Ascending aorta (tissue), 2 donors: ENCODE data around the gene DAB1. TPM values are rescaled to one million over a fixed set of nuclear protein-coding genes. Genes with fewer than 3 reads are reported as not detected.

Experiments
- DNase-seq, 2 donors: peaks; one replicate each; pipeline ENCODE4 v3.0.0-alpha.2; 2019; ENCODE audit warnings: low spot score in 2 of 2
- H3K27ac ChIP-seq, 2 donors: fragments of 200-600 bp; sonication (generic); one replicate each; pipeline ENCODE4 v1.5.1; 2016 to 2017; ENCODE audit warnings: mild to moderate bottlenecking in 1 of 2
- H3K27me3 ChIP-seq: fragments of 200-600 bp; sonication (generic); one replicate; pipeline ENCODE4 v1.5.1; 2017
- H3K36me3 ChIP-seq, 2 donors: fragments of 200-600 bp; sonication (generic); one replicate each; pipeline ENCODE4 v1.5.1; 2016
- H3K4me1 ChIP-seq, 2 donors: fragments of 200-600 bp; sonication (generic); one replicate each; pipeline ENCODE4 v1.5.1; 2016 to 2017; ENCODE audit warnings: mild to moderate bottlenecking in 1 of 2
- H3K4me3 ChIP-seq, 2 donors: fragments of 200-600 bp; sonication (generic); one replicate each; pipeline ENCODE4 v1.5.1; 2016 to 2017; ENCODE audit warnings: mild to moderate bottlenecking in 1 of 2
- H3K9me3 ChIP-seq, 2 donors: fragments of 200-600 bp; sonication (generic); one replicate each; pipeline ENCODE4 v1.5.1; 2016
- CTCF ChIP-seq, 3 experiments: fragments of 200-600 bp in 2 of 3; fragments of 450-650 bp in 1 of 3; sonication (generic) in 2 of 3; IDR thresholded peaks; one replicate each; pipeline ENCODE4 v1.5.1; 2016 to 2019; ENCODE audit warnings: antibody characterized with exemption in 3 of 3, mild to moderate bottlenecking in 1 of 3, moderate library complexity in 1 of 3
- intact Hi-C: fragments of 100-400 bp; cut with DNase I; formaldehyde crosslinking; loops from one replicate; pipeline ENCODE4 v1.15.1; 2023
- total RNA-seq: library from RNA; depleted of rRNA; stranded (reverse); fragments of >200 nt; gene quantifications from one replicate; pipeline ENCODE4 v1.1.0, GENCODE V29; 2016

DAB1 gene
- total RNA-seq, 1 donor from 2014 or later, result not detected

- H3K27me3 ChIP-seq, result no peaks in the 10 kb centered on the region
- no peaks in the 10 kb centered on the region for H3K36me3 ChIP-seq
- no peak for DNase-seq
- no peaks in the 10 kb centered on the region for H3K9me3 ChIP-seq
- no peak overlapping the region for H3K4me3 ChIP-seq
- no peak overlapping the region for H3K27ac ChIP-seq
- TF ChIP-seq CTCF (IDR thresholded peaks at IDR 0.05), result no peak
- intact Hi-C loops, result no loop called here
- no peaks in the 10 kb centered on the region for H3K4me1 ChIP-seq
Measured at GRCh38 chr1:57279909-57280666, 143.8 kb downstream of the DAB1 start.

- no peak for TF ChIP-seq CTCF (IDR thresholded peaks at IDR 0.05)
Measured at GRCh38 chr1:57278558-57278957, 145.3 kb downstream of the DAB1 start.

GRCh38 chr1:57277681-57278080 is 146.2 kb downstream of the DAB1 start:
- Histone ChIP-seq H3K36me3 (no peaks in the 10 kb centered on the region), H3K4me3 (no peak overlapping the region), H3K4me1 (no peaks in the 10 kb centered on the region), H3K9me3 (no peaks in the 10 kb centered on the region), H3K27me3 (no peaks in the 10 kb centered on the region), H3K27ac (no peak overlapping the region)
- no peak for DNase-seq
- intact Hi-C loops, result no loop called here
- no peak for TF ChIP-seq CTCF (IDR thresholded peaks at IDR 0.05)

More at GRCh38 chr1:57278558-57278957, 145.3 kb downstream of the DAB1 start:
- Histone ChIP-seq H3K27ac (no peak overlapping the region), H3K4me1 (no peaks in the 10 kb centered on the region), H3K9me3 (no peaks in the 10 kb centered on the region), H3K4me3 (no peak overlapping the region), H3K36me3 (no peaks in the 10 kb centered on the region), H3K27me3 (no peaks in the 10 kb centered on the region)
- DNase-seq, result no peak
- intact Hi-C loops, result no loop called here

- H3K4me3 ChIP-seq, result no peak overlapping the region
- no peaks in the 10 kb centered on the region for H3K4me1 ChIP-seq
- no peak overlapping the region for H3K27ac ChIP-seq
- H3K36me3 ChIP-seq, result no peaks in the 10 kb centered on the region
- no peak for DNase-seq
- TF ChIP-seq CTCF (IDR thresholded peaks at IDR 0.05), result no peak
- H3K9me3 ChIP-seq, result no peaks in the 10 kb centered on the region
- intact Hi-C loops, result no loop called here
- H3K27me3 ChIP-seq, result no peaks in the 10 kb centered on the region
Measured at GRCh38 chr1:57276918-57277317, 146.9 kb downstream of the DAB1 start.

GRCh38 chr1:57272601-57273000 is 151.3 kb downstream of the DAB1 start:
- intact Hi-C loops, result no loop called here
- TF ChIP-seq CTCF (IDR thresholded peaks at IDR 0.05), result no peak
- H3K36me3 ChIP-seq, result no peaks in the 10 kb centered on the region
- no peaks in the 10 kb centered on the region for H3K9me3 ChIP-seq
- H3K27ac ChIP-seq, result no peak overlapping the region
- no peaks in the 10 kb centered on the region for H3K4me1 ChIP-seq
- H3K27me3 ChIP-seq, result no peaks in the 10 kb centered on the region
- no peak for DNase-seq
- no peak overlapping the region for H3K4me3 ChIP-seq
